Stimulated activated CD8-positive, alpha-beta memory T cell treated with anti-CD3 and anti-CD28 coated beads, Interleukin-2, amount 100 ng/mL, for 48 hours (primary cell): ENCODE data around the gene MAP3K10.

Source experiments
- DNase-seq, 2 donors: peaks; one replicate each; pipeline ENCODE4 v3.0.0-alpha.2; 2020; ENCODE audit warnings: low read depth in 2 of 2

MAP3K10 gene

GRCh38 chr19:40174092-40174491 lies 17.1 kb upstream of the MAP3K10 start:
- DNase-seq = no peak

GRCh38 chr19:40175820-40176219 lies 15.4 kb upstream of the MAP3K10 start:
- no peak for DNase-seq

- DNase-seq = no peak
Observed at GRCh38 chr19:40177286-40178070, 13.7 kb upstream of the MAP3K10 start.

GRCh38 chr19:40178756-40179155 lies 12.5 kb upstream of the MAP3K10 start:
- no peak for DNase-seq

DNA sequence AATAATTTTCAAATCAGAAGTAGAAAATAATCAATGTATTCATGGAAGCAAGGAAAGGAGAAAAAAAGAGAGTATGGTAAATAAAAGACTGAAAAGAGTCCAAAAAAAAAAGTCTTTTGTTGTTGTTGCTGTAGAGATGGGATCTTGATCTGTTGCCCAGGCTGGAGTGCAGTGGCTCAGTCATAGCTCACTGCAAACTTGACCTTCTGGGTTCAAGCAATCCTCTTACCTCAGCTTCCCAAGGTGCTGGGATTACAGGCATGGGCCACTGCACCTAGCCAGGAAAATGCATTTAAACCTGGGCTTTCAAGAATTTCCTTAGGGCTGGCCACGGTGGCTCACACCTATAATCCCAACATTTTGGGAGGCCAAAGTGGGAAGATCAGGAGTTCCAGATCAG lies 7.0 kb upstream of the MAP3K10 start:
- DNase-seq = no peak

GRCh38 chr19:40191836-40192646 lies 815 bp downstream of the MAP3K10 start:
- DNase-seq = peak; percentile 11 to 13

GRCh38 chr19:40192758-40193586 lies 1.7 kb downstream of the MAP3K10 start:
- no peak for DNase-seq

GRCh38 chr19:40193587-40193849 lies 2.3 kb downstream of the MAP3K10 start:
- no peak for DNase-seq

GRCh38 chr19:40198272-40198990 lies 7.2 kb downstream of the MAP3K10 start:
- no peak for DNase-seq

DNA sequence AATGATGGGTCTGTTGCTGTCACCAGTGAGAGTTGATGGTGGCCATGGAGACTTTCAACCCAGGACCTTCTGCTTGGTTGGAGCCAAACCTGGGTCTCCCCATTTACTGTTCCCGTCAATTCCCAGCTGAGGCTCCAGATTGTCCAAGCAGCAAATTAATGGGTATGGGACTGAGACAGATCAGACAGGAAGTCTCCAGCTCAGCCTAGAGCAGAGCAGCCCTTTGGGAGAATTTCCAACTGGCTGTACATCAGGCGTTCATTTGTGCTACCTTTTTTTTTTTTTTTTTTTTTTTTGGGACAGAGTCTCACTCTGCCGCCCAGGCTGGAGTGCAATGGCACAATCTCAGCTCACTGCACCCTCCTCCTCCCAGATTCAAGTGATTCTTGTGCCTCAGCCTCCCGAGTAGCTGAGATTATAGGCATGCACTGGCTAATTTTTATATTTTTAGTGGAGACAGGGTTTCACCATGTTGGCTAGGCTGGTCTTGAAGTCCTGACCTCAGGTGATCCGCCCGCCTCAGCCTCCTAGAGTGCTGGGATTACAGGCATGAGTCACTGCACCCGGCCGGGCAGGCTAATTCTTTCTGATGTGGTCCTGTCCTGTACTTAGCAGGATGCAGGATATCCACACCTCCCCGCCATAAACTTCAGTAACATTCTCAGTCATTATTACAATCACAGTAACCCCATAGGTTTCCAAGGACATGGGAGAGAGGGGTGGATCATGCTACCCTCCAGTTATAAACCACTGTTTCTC lies 9.3 kb downstream of the MAP3K10 start:
- no peak for DNase-seq

DNA sequence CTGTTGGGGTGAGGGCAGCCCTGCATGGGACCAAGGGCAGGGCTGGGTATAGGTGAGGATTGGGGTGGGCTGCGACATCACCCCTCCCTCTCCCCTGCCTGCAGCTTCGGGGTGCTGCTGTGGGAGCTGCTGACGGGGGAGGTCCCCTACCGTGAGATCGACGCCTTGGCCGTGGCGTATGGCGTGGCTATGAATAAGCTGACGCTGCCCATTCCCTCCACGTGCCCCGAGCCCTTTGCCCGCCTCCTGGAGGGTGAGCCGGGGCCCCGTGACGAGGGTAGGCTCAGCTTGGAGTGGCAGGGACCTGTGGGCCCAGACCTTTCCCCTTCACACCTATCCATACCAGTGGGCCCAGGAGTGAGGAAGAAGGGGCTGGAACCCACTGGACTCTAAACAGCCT lies 13.2 kb downstream of the MAP3K10 start:
- DNase-seq = no peak

DNA sequence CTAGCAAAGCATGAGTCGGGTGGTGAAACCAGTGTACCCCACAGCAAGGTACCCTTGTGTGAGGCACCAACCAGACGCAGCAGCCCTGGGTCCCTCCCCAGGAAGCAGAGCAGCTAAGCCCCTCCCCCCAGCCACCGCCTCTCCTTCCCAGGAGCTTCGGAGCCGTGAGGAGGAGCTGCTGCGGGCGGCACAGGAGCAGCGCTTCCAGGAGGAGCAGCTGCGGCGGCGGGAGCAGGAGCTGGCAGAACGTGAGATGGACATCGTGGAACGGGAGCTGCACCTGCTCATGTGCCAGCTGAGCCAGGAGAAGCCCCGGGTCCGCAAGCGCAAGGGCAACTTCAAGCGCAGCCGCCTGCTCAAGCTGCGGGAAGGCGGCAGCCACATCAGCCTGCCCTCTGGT lies 14.5 kb downstream of the MAP3K10 start:
- no peak for DNase-seq

GRCh38 chr19:40208602-40209001 lies 17.4 kb downstream of the MAP3K10 start:
- DNase-seq = no peak

DNA sequence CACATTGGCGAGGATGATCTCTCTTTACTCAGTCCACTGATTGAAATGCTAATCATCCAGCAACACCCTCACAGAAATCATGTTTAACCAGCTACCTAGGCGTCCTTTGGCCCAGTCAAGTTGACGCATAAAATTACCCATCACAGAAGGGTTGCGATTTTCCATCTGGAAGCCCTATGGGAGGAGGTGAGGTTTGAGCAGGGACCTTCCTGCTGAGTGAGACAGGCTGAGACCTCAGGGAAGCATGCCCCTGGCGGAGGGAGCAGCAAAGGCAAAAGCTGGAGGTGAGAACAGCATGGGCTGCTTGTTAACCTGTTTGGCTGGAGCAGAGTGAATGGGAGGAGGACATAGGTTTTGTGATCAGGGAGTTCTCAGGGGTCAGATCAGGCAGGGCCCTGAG lies 19.7 kb downstream of the MAP3K10 start:
- DNase-seq = no peak

- DNase-seq = no peak
Observed at GRCh38 chr19:40213251-40213829, 22.1 kb downstream of the MAP3K10 start.

- no peak for DNase-seq
Observed at GRCh38 chr19:40213882-40214570, 22.8 kb downstream of the MAP3K10 start.

DNA sequence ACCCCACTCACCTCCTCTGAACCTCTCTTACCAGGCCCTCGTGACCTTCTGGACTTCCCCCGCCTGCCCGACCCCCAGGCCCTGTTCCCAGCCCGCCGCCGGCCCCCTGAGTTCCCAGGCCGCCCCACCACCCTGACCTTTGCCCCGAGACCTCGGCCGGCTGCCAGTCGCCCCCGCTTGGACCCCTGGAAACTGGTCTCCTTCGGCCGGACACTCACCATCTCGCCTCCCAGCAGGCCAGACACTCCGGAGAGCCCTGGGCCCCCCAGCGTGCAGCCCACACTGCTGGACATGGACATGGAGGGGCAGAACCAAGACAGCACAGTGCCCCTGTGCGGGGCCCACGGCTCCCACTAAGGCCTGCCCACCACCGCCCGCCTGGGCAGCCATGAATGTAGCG lies 23.7 kb downstream of the MAP3K10 start:
- no peak for DNase-seq

DNA sequence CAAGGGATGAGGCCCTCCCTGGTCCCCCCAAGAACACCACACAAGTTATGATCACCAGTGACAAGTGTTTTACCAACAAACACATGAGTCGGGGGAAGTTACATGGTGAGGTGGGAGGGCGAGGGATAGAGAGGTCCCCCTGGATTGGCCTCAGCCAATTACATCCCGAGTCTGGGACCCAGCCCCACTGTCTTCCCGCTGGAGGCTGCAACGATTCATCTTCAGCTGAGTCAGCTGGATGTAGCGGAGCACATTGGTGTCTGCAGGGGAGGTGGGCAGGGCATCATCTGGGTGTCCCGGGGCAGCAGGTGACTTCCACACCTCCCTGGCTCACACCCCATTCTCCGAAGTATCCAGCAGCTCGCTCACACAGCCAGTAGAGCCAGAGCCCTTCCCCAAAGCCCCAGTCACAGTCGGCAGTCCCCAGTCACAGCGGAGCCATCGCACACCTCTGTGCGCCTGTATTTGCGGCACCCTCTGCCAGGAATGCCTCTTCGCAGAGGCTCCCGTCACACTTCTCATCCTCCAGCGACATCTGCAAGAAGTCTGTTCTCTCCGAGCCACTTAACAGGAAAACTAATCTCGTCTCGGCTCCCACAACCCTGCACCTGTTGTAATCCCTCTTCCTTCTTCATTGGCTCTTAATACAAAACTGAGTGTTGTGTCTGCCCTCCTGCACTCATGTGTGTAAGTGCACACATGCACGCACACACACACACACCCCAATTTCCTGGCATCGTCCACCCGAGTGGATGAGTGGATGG lies 25.0 kb downstream of the MAP3K10 start:
- no peak for DNase-seq

DNA sequence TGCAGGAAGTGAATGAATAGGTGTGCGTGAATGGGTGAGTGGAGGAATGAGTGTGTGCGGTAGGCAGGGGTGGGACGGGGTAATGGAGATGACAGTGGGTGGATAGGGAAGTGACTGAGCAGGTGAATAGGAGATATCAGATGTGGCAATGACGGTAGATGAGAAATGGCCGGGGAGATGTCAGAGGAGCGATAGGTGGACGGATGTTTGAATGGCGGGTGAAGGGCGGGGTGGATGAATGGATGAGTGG lies 25.5 kb downstream of the MAP3K10 start:
- no peak for DNase-seq
